ENCODE results near the gene RPS10. TPM values are rescaled to one million over a fixed set of nuclear protein-coding genes. Genes with fewer than 3 reads are reported as not detected.

The RPS10 gene
- polyA plus RNA-seq, 1 experiment, result 2,426 TPM

DNA sequence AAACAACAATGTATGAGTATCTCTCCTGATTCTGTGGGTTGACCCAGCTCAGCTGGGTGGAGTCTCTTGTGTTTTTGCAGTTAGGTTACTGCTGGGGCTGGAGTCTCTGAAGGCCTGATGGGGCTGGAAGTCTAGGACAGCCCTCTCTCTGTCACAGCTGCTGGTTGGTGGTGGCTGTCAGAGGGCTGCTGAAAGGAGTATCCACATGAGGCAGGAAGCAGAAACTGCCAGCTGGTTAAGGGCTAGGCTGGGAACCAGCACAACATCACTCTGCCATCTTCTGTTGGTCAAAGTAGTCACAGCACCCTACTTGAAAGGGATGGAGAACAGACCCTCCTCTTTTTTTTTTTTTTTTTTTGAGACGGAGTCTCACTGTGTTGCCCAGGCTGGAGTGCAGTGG is 30.0 kb upstream of the RPS10 start:
- ChIA-PET CTCF (interaction anchor here (0.7 kb wide), 1 partner anchor 206 kb away, joined by 3 read pairs; no protein-coding TSS in a partner anchor), POLR2A (no interaction called here)
- Histone ChIP-seq H3K4me3 (ENCODE audit: low read depth, low read length) (no peak overlapping the region), H3K27ac (ENCODE audit: low read depth, low read length) (no peak overlapping the region), H3K27me3 (ENCODE audit: control insufficient read depth, insufficient read depth, low read length) (peaks cover 2% of the 10 kb centered on the region), H3K9me3 (ENCODE audit: control insufficient read depth, insufficient read depth, low read length) (peaks cover 6% of the 10 kb centered on the region)
- DNase-seq (ENCODE audit: low read depth, low spot score), result no peak
- TF ChIP-seq, protein P1, sequence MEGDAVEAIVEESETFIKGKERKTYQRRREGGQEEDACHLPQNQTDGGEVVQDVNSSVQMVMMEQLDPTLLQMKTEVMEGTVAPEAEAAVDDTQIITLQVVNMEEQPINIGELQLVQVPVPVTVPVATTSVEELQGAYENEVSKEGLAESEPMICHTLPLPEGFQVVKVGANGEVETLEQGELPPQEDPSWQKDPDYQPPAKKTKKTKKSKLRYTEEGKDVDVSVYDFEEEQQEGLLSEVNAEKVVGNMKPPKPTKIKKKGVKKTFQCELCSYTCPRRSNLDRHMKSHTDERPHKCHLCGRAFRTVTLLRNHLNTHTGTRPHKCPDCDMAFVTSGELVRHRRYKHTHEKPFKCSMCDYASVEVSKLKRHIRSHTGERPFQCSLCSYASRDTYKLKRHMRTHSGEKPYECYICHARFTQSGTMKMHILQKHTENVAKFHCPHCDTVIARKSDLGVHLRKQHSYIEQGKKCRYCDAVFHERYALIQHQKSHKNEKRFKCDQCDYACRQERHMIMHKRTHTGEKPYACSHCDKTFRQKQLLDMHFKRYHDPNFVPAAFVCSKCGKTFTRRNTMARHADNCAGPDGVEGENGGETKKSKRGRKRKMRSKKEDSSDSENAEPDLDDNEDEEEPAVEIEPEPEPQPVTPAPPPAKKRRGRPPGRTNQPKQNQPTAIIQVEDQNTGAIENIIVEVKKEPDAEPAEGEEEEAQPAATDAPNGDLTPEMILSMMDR (IDR thresholded peaks at IDR 0.05; ENCODE audit: low read depth, low read length), result no peak

DNA sequence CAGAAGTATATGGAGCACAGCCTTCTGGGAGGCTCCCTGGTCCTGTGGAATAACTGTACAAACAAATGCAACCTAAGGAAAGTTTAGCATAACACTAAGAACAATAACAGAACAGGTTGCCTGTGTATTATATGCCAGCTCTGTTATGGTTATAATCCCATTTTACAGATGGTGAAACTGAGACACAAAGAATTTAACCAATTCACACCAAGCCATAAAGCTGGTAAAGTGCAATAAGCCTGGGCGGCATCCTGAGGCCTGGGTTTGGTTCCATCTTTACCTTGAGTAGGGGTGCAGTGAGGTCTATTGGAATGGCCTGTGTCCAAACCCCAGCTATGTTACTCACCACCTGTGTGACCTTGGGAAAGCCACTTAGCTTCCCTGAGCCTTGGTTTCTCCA is 25.3 kb upstream of the RPS10 start:
- TF ChIP-seq, protein P1 (IDR thresholded peaks at IDR 0.05; ENCODE audit: low read depth, low read length), result no peak
- ChIA-PET POLR2A (no interaction called here), CTCF (interaction anchor here (0.6 kb wide), 1 partner anchor 12 kb away, joined by 4 read pairs; no protein-coding TSS in a partner anchor)
- H3K27ac ChIP-seq (ENCODE audit: low read depth, low read length), result no peak overlapping the region
- no peak overlapping the region for H3K4me3 ChIP-seq (ENCODE audit: low read depth, low read length)
- no peaks in the 10 kb centered on the region for H3K27me3 ChIP-seq (ENCODE audit: control insufficient read depth, insufficient read depth, low read length)
- H3K9me3 ChIP-seq (ENCODE audit: control insufficient read depth, insufficient read depth, low read length), result peaks cover 2% of the 10 kb centered on the region; the same call in 1 of the 2 replicates
- DNase-seq (ENCODE audit: low read depth, low spot score), result no peak

DNA sequence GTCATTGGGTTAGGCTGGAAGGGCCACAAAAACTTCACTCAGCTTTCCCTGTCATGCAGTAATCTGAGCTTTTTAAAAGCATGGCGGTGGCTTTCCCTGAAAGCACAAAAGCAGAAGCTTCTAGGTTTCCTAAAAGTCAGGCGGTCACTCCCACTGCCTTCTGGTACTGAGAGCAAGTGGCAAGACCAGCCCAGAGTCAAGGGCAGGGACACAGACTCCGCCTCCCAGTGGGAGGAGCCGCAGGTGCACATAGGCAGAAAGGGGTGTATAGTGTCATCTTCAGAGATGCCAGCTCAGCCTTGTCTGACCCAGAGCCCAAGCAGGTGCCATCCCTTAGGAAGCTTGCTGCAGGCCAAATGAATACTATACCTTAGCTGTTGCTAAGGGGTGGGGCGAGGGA is 22.0 kb upstream of the RPS10 start:
- no peak for DNase-seq (ENCODE audit: low read depth, low spot score)
- CTCF ChIA-PET, result no interaction called here
- Histone ChIP-seq H3K27ac (ENCODE audit: low read depth, low read length) (no peak overlapping the region), H3K27me3 (ENCODE audit: control insufficient read depth, insufficient read depth, low read length) (peaks cover 5% of the 10 kb centered on the region), H3K9me3 (ENCODE audit: control insufficient read depth, insufficient read depth, low read length) (peaks cover 2% of the 10 kb centered on the region; the same call in 1 of the 2 replicates), H3K4me3 (ENCODE audit: low read depth, low read length) (no peak overlapping the region)
- TF ChIP-seq, protein P1 (IDR thresholded peaks at IDR 0.05; ENCODE audit: low read depth, low read length), result no peak
- POLR2A ChIA-PET, result no interaction called here

DNA sequence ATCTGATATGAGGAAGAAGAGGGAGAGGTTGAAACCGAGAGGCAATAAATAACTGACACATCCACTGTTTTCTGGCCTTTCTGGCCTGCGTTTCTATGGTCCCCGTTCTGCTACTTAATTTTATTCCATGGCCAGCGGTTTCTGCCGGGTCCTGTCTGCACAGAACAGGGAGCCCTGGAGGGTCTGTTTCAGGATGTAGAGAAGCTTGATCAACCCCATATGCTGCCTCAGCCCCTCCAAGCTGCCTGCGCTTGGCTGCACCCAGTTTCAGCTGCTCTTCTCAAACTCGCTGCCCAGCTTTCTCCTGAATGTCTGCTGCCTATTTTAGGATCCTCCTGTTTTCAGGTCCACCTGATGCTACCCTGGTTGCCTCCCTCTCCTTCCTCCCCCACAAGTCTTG is 21.5 kb upstream of the RPS10 start:
- no peak for DNase-seq (ENCODE audit: low read depth, low spot score)
- Histone ChIP-seq H3K27ac (ENCODE audit: low read depth, low read length) (no peak overlapping the region), H3K4me3 (ENCODE audit: low read depth, low read length) (no peak overlapping the region), H3K9me3 (ENCODE audit: control insufficient read depth, insufficient read depth, low read length) (peaks cover 2% of the 10 kb centered on the region; the same call in 1 of the 2 replicates), H3K27me3 (ENCODE audit: control insufficient read depth, insufficient read depth, low read length) (peaks cover 5% of the 10 kb centered on the region)
- TF ChIP-seq, protein P1 (IDR thresholded peaks at IDR 0.05; ENCODE audit: low read depth, low read length), result no peak
- ChIA-PET CTCF (no interaction called here), POLR2A (interaction anchor here (0.6 kb wide), 1 partner anchor 22 kb away, joined by 4 read pairs; no protein-coding TSS in a partner anchor)

DNA sequence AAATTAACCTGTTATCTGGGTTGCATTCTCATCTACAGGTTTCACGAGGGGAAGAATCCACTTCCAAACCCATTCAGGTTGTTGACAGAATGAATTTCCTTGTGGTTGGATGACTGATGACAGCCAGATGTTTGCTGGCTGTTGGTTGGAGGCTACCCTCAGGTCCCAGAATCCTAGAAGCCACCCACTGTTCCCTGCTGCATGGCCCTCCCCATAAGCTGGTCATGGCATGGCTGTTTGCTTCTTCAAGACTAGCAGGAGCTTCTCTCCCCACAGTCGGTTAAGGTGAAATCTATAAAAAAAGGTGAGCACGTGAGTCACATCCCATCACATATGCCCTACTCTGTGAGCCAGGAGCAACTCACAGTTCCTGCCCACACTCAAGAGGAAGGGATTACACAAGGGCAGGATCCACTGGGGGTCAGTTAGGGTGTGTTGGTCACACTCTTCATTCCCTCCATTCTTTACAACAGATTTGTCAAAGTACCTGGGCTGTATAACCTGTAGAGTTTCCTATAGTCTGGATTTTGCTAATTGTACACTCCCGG is 19.5 kb upstream of the RPS10 start:
- H3K4me3 ChIP-seq (ENCODE audit: low read depth, low read length), result no peak overlapping the region
- H3K9me3 ChIP-seq (ENCODE audit: control insufficient read depth, insufficient read depth, low read length), result no peaks in the 10 kb centered on the region
- no peak for DNase-seq (ENCODE audit: low read depth, low spot score)
- H3K27ac ChIP-seq (ENCODE audit: low read depth, low read length), result no peak overlapping the region
- ChIA-PET CTCF (no interaction called here), POLR2A (no interaction called here)
- TF ChIP-seq, protein P1 (IDR thresholded peaks at IDR 0.05; ENCODE audit: low read depth, low read length), result no peak
- H3K27me3 ChIP-seq (ENCODE audit: control insufficient read depth, insufficient read depth, low read length), result peaks cover 5% of the 10 kb centered on the region
